HG02610 (cell line): Measurements from ENCODE around the gene PCDH8.
"Not testable (repeated sequence)": the region's sequence is repeated elsewhere in the genome, so short reads cannot be mapped to it uniquely, and the experiment has no call there.

Experiments used
- ATAC-seq: cut with Tn5 transposase; IDR thresholded peaks from one replicate; pipeline ENCODE4 v1.9.1; 2021; ENCODE audit warnings: mild to moderate bottlenecking, moderate library complexity; ENCODE audit not compliant: unreplicated experiment

The PCDH8 gene

DNA sequence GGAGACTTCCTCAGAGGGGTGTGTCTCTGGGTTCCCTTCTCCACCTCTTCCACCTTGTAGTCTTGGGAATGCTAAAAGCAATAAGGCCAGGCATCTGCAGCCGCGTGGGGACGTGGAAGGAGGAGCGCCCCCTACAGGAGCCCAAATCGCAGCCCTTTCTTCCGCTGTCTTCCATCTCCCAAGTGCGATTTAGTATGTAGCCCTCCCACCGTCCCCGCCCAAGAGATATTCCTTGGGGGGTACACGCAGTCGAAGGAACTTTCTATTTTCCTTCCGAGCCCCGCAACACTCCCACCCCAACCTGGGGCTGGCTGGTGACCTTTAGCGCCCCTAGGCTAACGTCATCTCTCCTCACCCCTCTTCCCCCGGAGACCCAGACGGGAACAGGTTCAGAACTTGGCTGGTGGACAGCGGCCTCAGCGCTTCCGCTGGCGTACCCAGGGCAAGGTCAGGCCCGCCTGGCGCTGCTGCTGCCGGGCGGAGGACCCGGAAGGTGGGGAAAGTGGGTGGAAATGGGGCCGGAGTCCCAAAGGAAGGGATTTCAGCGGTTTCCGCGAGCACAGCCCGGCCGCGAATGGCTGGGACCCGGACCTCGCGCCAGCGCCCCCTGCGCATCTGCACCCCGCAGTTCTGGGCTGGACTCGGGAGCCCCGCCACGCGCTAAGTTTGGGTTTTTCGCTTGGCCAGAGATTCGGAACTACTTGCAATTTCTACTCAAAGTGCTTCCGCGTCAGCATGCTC is 2.1 kb upstream of the PCDH8 start:
- ATAC-seq, result peak; percentile 42

DNA sequence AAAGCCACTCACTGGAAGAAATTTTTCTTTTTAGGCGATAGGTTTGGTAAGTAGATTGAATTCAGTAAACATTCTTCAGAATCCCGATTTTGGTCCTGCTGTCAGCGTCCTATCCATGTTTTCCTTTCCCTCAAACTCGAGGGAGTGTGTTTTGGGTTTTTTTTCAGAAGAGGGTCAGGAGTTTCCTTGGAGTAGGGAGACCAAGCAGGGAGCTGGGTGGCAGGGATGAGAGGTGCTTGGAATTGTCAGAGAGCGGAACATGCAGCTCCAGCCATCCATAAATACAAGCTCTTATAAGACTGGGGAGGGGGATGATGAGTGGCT is 1.6 kb upstream of the PCDH8 start:
- ATAC-seq, result no peak

GRCh38 chr13:52849291-52850071 is 1.0 kb upstream of the PCDH8 start:
- ATAC-seq, result no peak

DNA sequence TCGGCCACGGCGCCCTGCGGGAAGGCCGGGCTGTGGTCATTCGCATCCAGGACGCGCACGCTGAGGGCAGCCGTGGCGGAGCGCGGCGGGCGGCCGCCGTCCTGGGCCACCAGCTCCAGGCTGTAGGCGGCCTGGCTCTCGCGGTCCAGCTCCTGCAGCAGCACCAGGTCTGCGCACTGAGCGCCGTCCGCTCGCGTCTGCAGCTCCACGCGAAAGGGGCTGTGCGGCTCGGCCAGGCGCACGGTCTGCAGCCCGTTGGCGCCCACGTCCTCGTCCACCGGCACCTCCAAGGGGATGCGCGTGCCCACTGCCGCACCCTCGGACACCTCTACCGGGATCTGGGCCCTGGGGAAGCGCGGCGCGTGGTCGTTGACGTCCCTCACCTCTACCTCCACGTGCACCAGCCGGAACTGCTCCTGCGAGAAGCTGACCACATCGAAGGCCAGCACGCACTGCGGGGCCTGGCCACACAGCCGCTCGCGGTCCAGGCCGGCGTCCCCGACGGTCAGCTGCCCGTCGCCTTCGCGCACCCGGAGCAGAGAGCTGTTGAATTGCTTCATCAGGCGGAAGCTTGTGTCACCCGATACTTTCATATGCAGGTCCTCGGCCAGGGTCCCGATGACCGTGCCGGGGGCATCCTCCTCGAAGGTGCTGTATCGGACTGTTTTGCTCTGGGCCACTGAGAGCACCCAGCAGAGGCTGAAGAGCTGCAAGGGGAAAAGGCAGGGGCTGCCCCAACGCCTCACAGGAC is 583 bp downstream of the PCDH8 start:
- ATAC-seq, result no peak

DNA sequence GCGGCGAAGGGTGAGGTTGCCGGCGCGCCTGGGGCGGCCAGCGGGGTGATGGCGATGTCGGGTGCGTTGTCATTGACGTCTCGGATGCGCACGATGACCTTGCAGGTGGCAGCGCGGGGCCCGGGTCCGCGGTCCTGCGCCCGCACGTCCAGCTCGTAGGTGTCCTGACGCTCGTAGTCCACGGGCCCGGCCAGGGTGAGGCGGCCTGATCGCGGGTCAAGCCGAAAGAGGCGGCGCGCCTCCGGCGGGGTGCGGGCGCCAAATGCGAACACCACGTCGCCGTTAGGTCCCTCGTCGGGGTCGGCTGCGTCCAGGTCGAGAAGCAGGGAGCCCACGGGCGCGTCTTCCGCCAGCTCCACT is 1.1 kb downstream of the PCDH8 start:
- ATAC-seq, result no peak

- ATAC-seq, result no peak
Measured at GRCh38 chr13:52846567-52847321, 1.7 kb downstream of the PCDH8 start.

DNA sequence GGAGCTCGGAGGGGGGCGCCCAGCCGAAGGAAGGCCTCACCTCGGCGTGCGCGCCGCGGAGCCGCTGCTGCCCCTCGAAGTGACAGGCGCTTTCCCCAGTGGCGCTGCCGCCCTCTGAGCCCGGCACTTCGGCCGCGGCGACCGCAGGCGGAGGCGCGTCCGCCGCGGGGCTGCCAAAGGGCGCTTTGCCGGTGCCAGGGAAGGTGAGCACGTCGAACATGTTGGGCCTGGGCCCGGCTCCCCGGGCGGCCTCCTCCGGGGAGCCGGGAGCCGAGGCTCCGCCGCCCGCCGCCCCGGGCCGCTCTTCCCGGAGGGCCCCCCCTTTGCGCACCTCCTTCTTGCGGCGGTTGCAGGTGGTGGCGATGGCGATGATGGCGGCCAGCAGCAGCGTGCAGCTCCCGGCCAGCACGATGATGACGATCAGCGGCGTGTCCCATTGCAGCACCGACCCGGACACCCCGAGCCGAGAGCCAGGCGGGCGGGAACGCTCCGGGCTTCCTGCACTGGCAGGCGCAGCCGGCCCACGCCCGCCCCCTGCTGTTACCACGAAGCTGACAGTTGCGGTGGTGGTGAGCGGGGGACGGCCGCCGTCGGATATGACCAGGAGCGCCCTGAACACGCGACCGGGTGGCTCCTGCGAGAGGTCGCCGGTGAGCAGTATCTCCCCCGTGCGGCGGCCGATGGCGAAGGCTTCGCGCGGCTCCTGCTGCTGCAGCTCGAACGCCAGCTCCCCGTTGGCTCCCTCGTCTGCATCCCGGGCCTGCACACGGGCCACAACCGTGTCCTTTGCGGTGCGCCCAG is 2.5 kb downstream of the PCDH8 start:
- no peak for ATAC-seq

- ATAC-seq, result no peak
Measured at GRCh38 chr13:52845334-52845761, 3.1 kb downstream of the PCDH8 start.

DNA sequence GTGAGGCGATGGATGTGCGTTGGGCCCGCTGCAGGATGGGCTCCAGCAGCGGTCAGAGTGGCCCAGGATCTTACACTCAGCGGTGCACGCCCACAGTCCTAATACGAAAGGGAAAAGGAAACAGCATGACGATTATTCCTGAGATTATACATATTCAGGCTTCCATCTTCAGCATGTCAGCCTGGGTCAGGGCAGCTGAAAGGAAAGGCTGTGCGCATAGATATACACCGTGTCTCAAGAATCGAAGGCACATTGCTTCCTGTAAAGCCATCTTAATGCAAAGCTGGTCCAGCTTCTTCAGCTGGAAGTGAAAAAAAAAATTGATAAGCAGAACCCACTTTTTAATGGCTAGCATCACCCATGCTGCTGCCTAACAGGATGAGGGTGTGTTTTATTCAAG is 3.6 kb downstream of the PCDH8 start:
- ATAC-seq, result no peak

- no peak for ATAC-seq
Measured at GRCh38 chr13:52842441-52842840, 6.0 kb downstream of the PCDH8 start.

DNA sequence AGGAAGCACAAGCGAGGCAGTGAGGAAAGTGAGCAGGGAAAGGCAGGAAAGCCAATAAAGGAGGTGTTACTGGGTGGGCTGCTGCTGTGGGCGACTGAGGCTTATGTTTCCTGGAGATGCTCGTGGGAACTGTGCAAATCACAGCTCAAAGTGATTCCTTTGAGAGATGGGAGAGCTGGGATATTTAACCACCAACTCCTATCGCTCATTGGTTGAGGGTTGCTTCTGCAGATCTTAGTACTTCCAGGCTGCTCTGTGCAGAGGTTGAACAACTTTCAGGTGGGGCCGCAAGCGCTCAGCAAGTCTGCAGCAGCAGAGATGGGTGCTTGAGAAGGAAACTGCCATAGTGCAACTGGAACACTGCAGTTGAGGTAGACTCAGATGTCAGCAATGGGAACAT is 8.4 kb downstream of the PCDH8 start:
- ATAC-seq, result no peak

DNA sequence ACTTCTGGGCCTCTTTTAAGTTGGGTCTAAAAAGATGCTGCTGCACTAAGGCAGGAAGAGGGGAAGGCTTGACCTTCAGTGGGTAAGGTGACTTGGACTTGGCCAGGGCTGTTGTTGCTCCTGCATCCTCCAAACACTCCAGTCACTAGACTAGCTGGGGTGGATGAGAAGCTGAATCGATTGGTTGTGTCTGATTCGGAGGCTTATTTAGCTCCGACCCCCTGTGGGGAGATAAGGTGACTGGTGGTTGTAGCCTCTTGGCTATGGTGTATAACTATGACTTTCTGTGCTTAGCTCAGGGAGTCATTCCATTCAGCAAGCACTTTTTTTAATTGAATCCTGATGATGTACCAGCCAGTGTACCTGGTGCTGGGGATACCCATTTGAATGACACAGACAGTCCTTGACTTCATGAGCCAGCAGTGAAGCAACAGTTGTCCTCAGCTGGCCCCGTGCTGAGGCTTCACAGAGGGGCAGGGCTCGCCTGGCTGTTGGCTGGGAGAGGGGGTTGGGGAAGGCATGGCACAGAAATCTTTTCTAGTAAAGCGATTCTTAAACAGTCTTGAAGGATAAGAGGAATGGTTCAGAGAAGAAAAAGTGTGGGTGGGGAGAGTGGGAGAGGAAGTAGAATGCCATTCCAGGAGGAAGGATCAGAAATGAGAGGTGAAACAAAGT is 9.9 kb downstream of the PCDH8 start:
- no peak for ATAC-seq

DNA sequence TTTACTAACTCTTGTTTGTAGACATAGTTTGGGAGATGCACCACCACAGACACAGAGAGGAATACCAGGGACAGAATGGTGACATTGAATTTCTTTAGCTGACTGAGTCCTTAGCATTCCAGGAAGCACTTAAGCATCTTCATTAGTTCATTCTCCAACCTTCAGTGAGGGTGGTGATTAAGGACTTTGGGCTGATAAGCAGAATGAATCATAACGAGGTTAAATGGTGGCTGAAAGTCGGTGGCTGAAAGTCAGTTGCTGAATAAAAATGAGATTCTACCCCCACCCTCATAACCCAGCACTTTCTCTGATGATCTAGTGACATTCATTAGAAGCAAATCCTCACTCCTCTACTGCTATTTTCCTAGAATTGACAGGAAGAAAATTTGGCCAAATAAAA is 10.6 kb downstream of the PCDH8 start:
- no peak for ATAC-seq

GRCh38 chr13:52835071-52835839 is 13.2 kb downstream of the PCDH8 start:
- no peak for ATAC-seq

DNA sequence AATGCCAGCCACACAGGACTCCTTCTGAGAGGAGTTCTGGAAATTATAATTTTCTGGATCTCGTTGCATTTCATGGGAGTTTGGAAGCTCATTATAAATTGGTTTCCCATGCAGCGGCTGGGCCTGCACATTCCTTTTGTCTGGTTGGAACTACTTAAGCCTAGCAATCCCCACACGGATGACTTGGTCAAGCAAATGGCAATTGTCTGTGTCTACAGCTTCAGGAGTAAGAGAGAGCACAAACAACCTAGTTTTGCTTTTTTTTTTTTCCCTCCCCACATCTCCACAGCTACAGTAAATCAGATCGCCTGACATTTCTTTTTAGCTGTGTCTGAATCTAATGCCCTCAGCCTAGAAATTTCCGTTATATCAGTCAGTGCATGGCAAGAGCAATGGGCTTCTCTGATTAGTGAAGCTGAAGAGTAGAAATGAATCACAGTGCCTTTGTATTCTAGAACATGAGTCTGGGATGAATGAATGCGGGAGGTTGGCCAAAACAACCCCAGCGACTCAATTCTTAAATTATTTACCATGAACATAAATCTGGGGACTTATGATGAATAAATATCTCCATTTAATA is 15.1 kb downstream of the PCDH8 start:
- no peak for ATAC-seq

GRCh38 chr13:52832313-52832712 is 16.1 kb downstream of the PCDH8 start:
- no peak for ATAC-seq

DNA sequence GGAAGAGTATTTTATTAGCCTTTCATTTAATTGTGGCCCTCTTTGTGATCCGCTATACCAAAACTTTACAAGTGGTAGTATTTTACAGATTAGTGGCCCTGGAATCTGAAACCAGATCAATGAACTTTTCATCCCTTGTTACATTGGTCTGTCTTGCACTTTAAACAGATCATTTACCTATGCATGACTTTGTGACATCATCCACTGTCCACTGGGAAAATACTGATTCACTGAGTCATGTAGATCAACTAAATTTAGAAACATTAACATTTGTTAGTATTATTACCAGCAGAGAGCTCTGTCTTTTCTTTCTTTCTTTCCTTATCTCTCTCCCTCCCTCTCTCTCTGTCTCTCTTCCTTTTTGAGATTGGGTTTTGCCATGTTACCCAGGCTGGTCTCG is 17.5 kb downstream of the PCDH8 start:
- ATAC-seq, result no peak

- ATAC-seq, result no peak
Measured at GRCh38 chr13:52827839-52828238, 20.6 kb downstream of the PCDH8 start.

GRCh38 chr13:52817886-52818285 is 30.6 kb downstream of the PCDH8 start:
- ATAC-seq, result not testable (repeated sequence)
